Heart right ventricle (tissue), 16 donors: ENCODE measurements around the gene ALK. TPM values are rescaled to one million over a fixed set of nuclear protein-coding genes. Genes with fewer than 3 reads are reported as not detected.
A peak's percentile ranks its signal among the peaks of the same experiment; 100 is the strongest.

Source experiments
- ATAC-seq, 8 donors: fragments of 200-7000 bp; cut with Tn5 transposase; one replicate each; pipeline ENCODE4 v1.9.1; 2020; ENCODE audit warnings: mild to moderate bottlenecking in 8 of 8, moderate library complexity in 8 of 8, moderate number of reproducible peaks in 1 of 8
- DNase-seq, 2 donors: peaks; one replicate each; pipeline ENCODE4 v3.0.0-alpha.2; 2020
- H3K27ac ChIP-seq, 10 donors: fragments of 200-600 bp; sonication (generic) in 2 of 10; one replicate each; pipeline versions ENCODE4 v1.5.0 to v1.8.0; 2020 to 2022; ENCODE audit warnings: mild to moderate bottlenecking in 3 of 10
- H3K27me3 ChIP-seq, 7 donors: fragments of 200-600 bp; one replicate each; pipeline ENCODE4 v1.8.0; 2021 to 2022; ENCODE audit warnings: mild to moderate bottlenecking in 2 of 7
- H3K36me3 ChIP-seq, 9 donors: fragments of 200-600 bp; sonication (generic) in 1 of 9; one replicate each; pipeline versions ENCODE4 v1.5.0 to v1.8.0; 2020 to 2022; ENCODE audit warnings: mild to moderate bottlenecking in 2 of 9
- H3K4me1 ChIP-seq, 9 donors: fragments of 200-600 bp; sonication (generic) in 1 of 9; one replicate each; pipeline versions ENCODE4 v1.5.0 to v1.8.0; 2020 to 2022; ENCODE audit warnings: mild to moderate bottlenecking in 4 of 9
- H3K4me3 ChIP-seq, 10 donors: fragments of 200-600 bp; sonication (generic) in 2 of 10; one replicate each; pipeline versions ENCODE4 v1.5.0 to v1.8.0; 2020 to 2022; ENCODE audit warnings: mild to moderate bottlenecking in 7 of 10, moderate library complexity in 2 of 10
- H3K9me3 ChIP-seq, 11 donors: fragments of 200-600 bp in 10 of 11; sonication (generic) in 2 of 11; one replicate each; pipeline versions ENCODE4 v1.5.0 to v1.8.0; 2013 to 2022; ENCODE audit warnings: mild to moderate bottlenecking in 2 of 11, control low read depth in 1 of 11, moderate library complexity in 1 of 11
- WGBS, 2 donors: extraction: QIAGEN DNeasy Blood & Tissue Kit; methylation state at CpG; one replicate each; pipeline ENCODE4 v1.1.7; 2013; ENCODE audit warnings: inconsistent platforms in 1 of 2; 5-methylcytosine and 5-hydroxymethylcytosine counted together
- intact Hi-C, 10 donors: fragments of 100-400 bp; cut with DNase I; formaldehyde crosslinking; loops; one replicate each; pipeline versions ENCODE4 v1.11.1 to v1.14.2; 2022
- polyA plus RNA-seq, 2 donors: library from polyadenylated mRNA; stranded (reverse); fragments of 200-250 nt; gene quantifications; one replicate each; pipeline ENCODE4 v1.2.3, GENCODE V29; 2013
- total RNA-seq, 10 donors: library from RNA; stranded (reverse); fragmentation: NEBNext Ultra II Directional in 3 of 10; extraction: Animal tissue kit (Norgen Biotek cat#: 25700) in 3 of 10; gene quantifications; one replicate each; pipeline versions ENCODE4 v1.2.1 to v1.2.4, GENCODE V29; 2021 to 2023
- TF ChIP-seq, protein P1 (sequence below), 9 donors: fragments of 200-600 bp; sonication (generic) in 2 of 9; IDR thresholded peaks; one replicate each; pipeline versions ENCODE4 v1.5.0 to v1.8.0; 2021 to 2022; ENCODE audit warnings: antibody characterized with exemption in 9 of 9, mild to moderate bottlenecking in 5 of 9, moderate library complexity in 1 of 9
- donor health status: Arrhythmogenic right ventricular cardiomyopathy.
- donor health status: ischemic (EF 13 %, LVEDD 7.1; RV severe dilation, severe dysfunction).
- donor health status: healthy with polysubstance abuse.
- donor health status: DM: no; HTN: yes; CAD: no.
- donor health status: DM: no; HTN: no; CAD: no.
- donor health status: ischemic (EF 25% LVEDD 6.9; RV normal size, moderate dysfunction).
- donor health status: ischemic (EF 25% LVEDD 5.7; RV mildly dilated, moderate dysfunction).
- donor health status: healthy.
- donor health status: DM: yes; HTN: yes; CAD: no.
- donor health status: Ischemic cardiomyopathy.
- donor health status: ischemic (EF 35%, LVEDD 5.7; RV mildly dilated, moderate dysfunction).
- donor health status: nonischemic (EF 11% LVEDD 7.7; RV severe dilation, severe dysfunction).
- donor health status: DM: yes; HTN: yes; CAD: no.
- donor health status: PGD.
- donor health status: ischemic (EF 29% LVEDD 5.4; RV normal size, mild dysfunction).
- donor health status: nonischemic (EF 23%, LVEDD 6.1; RV moderate dilation, normal function).

ALK gene
- total and polyA plus RNA-seq, 12 donors, result 0.01 to 0.24 (median 0.08) TPM; not detected in 7

GRCh38 chr2:29314816-29315571, 606.4 kb downstream of the ALK start:
- peaks cover 0 to 45% (median 0%) of the 10 kb centered on the region in 9 donors for H3K4me1 ChIP-seq
- peaks cover 0 to 54% (median 35%) of the 10 kb centered on the region in 7 donors for H3K27me3 ChIP-seq
- no peak overlapping the region for H3K27ac ChIP-seq
- intact Hi-C loops, result loop anchor here in 2 of 10 donors (5.0 to 10.0 kb wide), 2 partner anchors 527 to 530 kb away; no protein-coding TSS in a partner anchor
- no peaks in the 10 kb centered on the region for H3K36me3 ChIP-seq
- 54% methylated on average over 18 of the region's 18 CpGs for WGBS, 2 donors
- DNase-seq (no peak), ATAC-seq (no peak)
- TF ChIP-seq, protein P1, sequence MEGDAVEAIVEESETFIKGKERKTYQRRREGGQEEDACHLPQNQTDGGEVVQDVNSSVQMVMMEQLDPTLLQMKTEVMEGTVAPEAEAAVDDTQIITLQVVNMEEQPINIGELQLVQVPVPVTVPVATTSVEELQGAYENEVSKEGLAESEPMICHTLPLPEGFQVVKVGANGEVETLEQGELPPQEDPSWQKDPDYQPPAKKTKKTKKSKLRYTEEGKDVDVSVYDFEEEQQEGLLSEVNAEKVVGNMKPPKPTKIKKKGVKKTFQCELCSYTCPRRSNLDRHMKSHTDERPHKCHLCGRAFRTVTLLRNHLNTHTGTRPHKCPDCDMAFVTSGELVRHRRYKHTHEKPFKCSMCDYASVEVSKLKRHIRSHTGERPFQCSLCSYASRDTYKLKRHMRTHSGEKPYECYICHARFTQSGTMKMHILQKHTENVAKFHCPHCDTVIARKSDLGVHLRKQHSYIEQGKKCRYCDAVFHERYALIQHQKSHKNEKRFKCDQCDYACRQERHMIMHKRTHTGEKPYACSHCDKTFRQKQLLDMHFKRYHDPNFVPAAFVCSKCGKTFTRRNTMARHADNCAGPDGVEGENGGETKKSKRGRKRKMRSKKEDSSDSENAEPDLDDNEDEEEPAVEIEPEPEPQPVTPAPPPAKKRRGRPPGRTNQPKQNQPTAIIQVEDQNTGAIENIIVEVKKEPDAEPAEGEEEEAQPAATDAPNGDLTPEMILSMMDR (IDR thresholded peaks at IDR 0.05), result no peak
- no peaks in the 10 kb centered on the region for H3K9me3 ChIP-seq
- peak overlapping the region in 1 of 10 donors; percentile 34 for H3K4me3 ChIP-seq

DNA sequence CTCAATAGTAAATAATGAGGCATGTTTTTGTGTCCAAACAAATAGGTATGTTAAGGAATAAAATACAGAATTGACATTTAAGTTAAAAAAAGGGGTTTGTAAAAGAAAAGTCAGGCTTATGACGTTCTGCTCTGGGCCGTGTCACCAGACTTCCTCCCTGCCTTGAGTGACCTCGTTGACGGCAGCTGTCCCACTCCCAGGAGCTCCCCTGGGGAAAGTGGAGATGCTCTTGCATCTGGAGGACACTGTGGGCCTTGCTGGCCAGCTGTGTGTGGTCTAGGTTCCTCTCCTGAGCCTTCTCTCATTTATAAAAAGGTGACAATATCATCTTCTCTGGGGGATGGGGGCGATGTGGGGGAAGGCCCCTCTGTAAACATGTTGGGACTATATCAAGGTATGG, 609.9 kb downstream of the ALK start:
- peaks cover 0 to 23% (median 0%) of the 10 kb centered on the region in 9 donors for H3K4me1 ChIP-seq
- intact Hi-C loops, result loop anchor here in 2 of 10 donors (5.0 to 10.0 kb wide), 2 partner anchors 531 to 533 kb away; no protein-coding TSS in a partner anchor
- TF ChIP-seq, protein P1 (IDR thresholded peaks at IDR 0.05), result no peak
- ATAC-seq, result no peak
- WGBS, 2 donors, result 55 to 61% methylated on average over 5 of the region's 5 CpGs
- H3K4me3 ChIP-seq, result no peak overlapping the region
- no peaks in the 10 kb centered on the region for H3K9me3 ChIP-seq
- peaks cover 0 to 44% (median 20%) of the 10 kb centered on the region in 7 donors for H3K27me3 ChIP-seq
- no peak for DNase-seq
- no peak overlapping the region for H3K27ac ChIP-seq
- H3K36me3 ChIP-seq, result no peaks in the 10 kb centered on the region

GRCh38 chr2:29310650-29311348, 610.6 kb downstream of the ALK start:
- Histone ChIP-seq H3K4me1 (peaks cover 0 to 16% (median 0%) of the 10 kb centered on the region in 9 donors), H3K27ac (no peak overlapping the region), H3K36me3 (no peaks in the 10 kb centered on the region), H3K4me3 (no peak overlapping the region), H3K27me3 (peaks cover 0 to 40% (median 20%) of the 10 kb centered on the region in 7 donors), H3K9me3 (no peaks in the 10 kb centered on the region)
- WGBS, 2 donors, result 81 to 90% methylated on average over 10 of the region's 10 CpGs
- intact Hi-C loops, result loop anchor here in 2 of 10 donors (5.0 to 10.0 kb wide), 2 partner anchors 532 to 534 kb away; no protein-coding TSS in a partner anchor
- DNase-seq, result no peak
- TF ChIP-seq, protein P1 (IDR thresholded peaks at IDR 0.05), result no peak
- ATAC-seq, result no peak
